ENCODE measurements around the gene ZCCHC2. TPM values are rescaled to one million over a fixed set of nuclear protein-coding genes. Genes with fewer than 3 reads are reported as not detected.

The ZCCHC2 gene
- total RNA-seq, 4 donors from 2014 or later: 9.3 to 15.3 (median 11.3) TPM

DNA sequence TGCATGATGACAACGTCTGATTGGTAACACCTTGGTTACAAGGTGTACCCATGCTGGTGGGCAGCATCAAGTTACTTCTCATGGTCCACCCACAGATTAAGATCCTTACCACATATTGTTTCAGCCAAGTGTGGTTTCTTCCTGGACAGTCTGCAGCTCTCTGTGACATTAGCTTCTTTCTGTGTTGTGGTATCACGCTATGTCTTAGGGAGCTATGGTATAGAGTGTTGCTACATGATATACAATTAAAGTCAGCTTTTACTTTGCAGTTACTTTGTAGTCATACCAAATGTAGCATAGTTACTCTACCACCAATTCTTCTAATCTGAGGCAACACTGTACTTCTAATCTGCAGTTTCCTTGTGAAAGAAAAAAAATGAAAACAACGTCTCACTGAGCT is 48.8 kb downstream of the ZCCHC2 start:
- TF ChIP-seq, protein P1, sequence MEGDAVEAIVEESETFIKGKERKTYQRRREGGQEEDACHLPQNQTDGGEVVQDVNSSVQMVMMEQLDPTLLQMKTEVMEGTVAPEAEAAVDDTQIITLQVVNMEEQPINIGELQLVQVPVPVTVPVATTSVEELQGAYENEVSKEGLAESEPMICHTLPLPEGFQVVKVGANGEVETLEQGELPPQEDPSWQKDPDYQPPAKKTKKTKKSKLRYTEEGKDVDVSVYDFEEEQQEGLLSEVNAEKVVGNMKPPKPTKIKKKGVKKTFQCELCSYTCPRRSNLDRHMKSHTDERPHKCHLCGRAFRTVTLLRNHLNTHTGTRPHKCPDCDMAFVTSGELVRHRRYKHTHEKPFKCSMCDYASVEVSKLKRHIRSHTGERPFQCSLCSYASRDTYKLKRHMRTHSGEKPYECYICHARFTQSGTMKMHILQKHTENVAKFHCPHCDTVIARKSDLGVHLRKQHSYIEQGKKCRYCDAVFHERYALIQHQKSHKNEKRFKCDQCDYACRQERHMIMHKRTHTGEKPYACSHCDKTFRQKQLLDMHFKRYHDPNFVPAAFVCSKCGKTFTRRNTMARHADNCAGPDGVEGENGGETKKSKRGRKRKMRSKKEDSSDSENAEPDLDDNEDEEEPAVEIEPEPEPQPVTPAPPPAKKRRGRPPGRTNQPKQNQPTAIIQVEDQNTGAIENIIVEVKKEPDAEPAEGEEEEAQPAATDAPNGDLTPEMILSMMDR (IDR thresholded peaks at IDR 0.05): no peak
- TF ChIP-seq POLR2A (IDR thresholded peaks at IDR 0.05): no peak
- no peak overlapping the region for H3K27ac ChIP-seq
- no peaks in the 10 kb centered on the region for H3K9me3 ChIP-seq
- intact Hi-C loops (cut with DNase I): no loop called here
- DNase-seq: no peak
- peaks cover 20 to 92% (median 20%) of the 10 kb centered on the region in 3 donors for H3K36me3 ChIP-seq
- 83% methylated on average over 3 of the region's 3 CpGs for WGBS, 2 donors
- H3K27me3 ChIP-seq: no peaks in the 10 kb centered on the region
- no peak overlapping the region for H3K4me3 ChIP-seq
- peaks cover 0 to 11% (median 0%) of the 10 kb centered on the region in 3 donors for H3K4me1 ChIP-seq

DNA sequence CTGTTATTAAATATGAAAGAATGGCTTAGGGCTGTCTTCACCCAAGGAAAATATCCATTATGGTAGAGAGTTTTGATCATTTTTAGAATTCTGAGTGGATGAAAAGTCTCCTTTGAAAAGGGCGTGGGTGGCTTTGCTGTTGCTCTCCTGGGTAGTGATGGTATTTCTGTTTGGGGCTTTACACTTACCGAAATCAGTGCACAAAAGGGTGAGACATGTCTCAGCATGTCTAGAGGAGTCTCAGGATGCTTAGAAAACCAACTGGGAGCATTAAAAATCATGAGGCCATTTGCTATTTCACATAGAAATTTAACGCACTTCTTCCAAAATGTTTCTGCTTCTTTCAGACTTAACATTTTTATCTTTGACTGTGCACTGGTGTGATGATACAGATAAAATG is 49.6 kb downstream of the ZCCHC2 start:
- intact Hi-C loops (cut with DNase I): no loop called here
- Histone ChIP-seq H3K4me1 (peaks cover 0 to 11% (median 0%) of the 10 kb centered on the region in 3 donors), H3K9me3 (no peaks in the 10 kb centered on the region), H3K27ac (no peak overlapping the region), H3K36me3 (peaks cover 19 to 90% (median 20%) of the 10 kb centered on the region in 3 donors), H3K4me3 (no peak overlapping the region), H3K27me3 (no peaks in the 10 kb centered on the region)
- 72 to 87% methylated on average over 3 of the region's 3 CpGs for WGBS, 2 donors
- DNase-seq: no peak
- TF ChIP-seq POLR2A (IDR thresholded peaks at IDR 0.05): no peak
- TF ChIP-seq, protein P1 (IDR thresholded peaks at IDR 0.05): no peak

DNA sequence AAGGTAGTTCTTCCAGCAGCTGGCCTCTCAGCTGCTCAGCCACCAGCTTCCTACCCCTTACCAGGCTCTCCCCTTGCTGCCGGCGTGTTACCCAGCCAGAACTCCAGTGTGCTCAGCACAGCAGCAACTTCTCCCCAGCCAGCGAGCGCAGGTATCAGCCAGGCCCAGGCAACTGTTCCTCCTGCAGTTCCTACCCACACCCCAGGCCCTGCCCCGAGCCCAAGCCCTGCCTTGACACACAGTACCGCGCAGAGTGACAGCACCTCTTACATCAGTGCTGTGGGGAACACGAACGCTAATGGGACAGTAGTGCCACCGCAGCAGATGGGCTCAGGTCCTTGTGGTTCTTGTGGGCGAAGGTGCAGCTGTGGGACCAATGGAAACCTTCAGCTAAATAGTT is 52.0 kb downstream of the ZCCHC2 start:
- DNase-seq: no peak
- no peak overlapping the region for H3K27ac ChIP-seq
- WGBS, 2 donors: 100% methylated on average over 3 to 6 of the region's 11 CpGs
- H3K9me3 ChIP-seq: no peaks in the 10 kb centered on the region
- no peaks in the 10 kb centered on the region for H3K27me3 ChIP-seq
- H3K36me3 ChIP-seq: peaks cover 14 to 89% (median 19%) of the 10 kb centered on the region in 3 donors
- H3K4me3 ChIP-seq: no peak overlapping the region
- TF ChIP-seq, protein P1 (IDR thresholded peaks at IDR 0.05): no peak
- TF ChIP-seq POLR2A (IDR thresholded peaks at IDR 0.05): no peak
- H3K4me1 ChIP-seq: peaks cover 0 to 6% (median 0%) of the 10 kb centered on the region in 3 donors
- intact Hi-C loops (cut with DNase I): no loop called here

DNA sequence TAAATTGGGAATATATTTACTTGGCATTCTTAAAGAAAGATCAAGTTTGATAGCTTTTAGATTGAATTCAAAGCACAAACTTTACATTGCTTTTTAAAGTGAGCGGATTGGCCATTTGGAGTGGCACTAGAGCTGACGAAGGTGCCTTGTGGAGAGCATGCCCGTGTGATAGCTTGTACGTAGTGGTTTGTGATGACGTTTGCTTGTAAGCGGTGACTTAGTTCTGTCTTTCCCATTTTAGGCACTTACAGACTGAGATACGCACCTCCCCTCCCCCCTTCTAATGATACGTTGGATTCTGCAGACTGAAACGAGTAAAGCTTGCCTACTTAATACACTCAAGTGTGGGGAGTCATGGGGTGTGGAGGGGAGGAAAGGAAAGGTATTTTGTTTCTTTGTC is 53.4 kb downstream of the ZCCHC2 start:
- DNase-seq: no peak
- 86 to 89% methylated on average over 9 of the region's 9 CpGs for WGBS, 2 donors
- no peaks in the 10 kb centered on the region for H3K27me3 ChIP-seq
- TF ChIP-seq, protein P1 (IDR thresholded peaks at IDR 0.05): no peak
- no peak for TF ChIP-seq POLR2A (IDR thresholded peaks at IDR 0.05)
- H3K36me3 ChIP-seq: peaks cover 9 to 80% (median 19%) of the 10 kb centered on the region in 3 donors
- intact Hi-C loops (cut with DNase I): no loop called here
- H3K27ac ChIP-seq: no peak overlapping the region
- peaks cover 0 to 6% (median 0%) of the 10 kb centered on the region in 3 donors for H3K4me1 ChIP-seq
- H3K9me3 ChIP-seq: no peaks in the 10 kb centered on the region
- H3K4me3 ChIP-seq: no peak overlapping the region

DNA sequence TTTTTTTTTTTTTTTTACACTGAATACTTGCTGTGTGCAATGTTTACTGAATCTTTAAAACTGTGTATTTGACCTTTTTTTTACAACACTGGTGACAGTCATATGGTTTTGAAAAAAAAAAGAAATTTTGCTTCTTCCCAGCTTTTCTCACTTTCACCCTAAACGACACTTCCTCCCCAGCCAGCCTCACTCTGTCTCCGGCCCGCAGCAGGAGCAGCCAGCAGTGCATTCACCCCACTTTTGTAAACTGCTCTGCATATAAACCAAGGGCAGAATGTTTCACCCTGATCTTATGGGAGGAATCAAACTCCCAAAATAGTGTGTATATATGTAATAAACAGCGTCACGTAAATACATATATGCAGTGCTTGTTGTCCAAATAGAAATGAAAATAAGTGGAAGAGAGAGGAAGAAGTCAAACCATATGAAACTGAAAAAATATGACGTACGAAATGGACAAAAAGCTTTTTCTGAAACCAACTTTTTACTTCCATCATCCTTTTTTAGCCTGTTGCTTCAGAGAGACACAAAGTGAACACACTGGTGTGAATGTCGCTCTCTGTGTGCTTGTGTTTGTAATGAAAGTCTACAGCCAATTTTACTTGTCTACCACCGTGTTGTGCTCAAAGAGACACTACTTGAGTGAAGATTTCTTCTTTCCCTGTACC is 54.2 kb downstream of the ZCCHC2 start:
- no peak for DNase-seq
- H3K4me3 ChIP-seq: no peak overlapping the region
- intact Hi-C loops (cut with DNase I): no loop called here
- no peak for TF ChIP-seq POLR2A (IDR thresholded peaks at IDR 0.05)
- TF ChIP-seq, protein P1 (IDR thresholded peaks at IDR 0.05): no peak
- H3K4me1 ChIP-seq: peaks cover 0 to 6% (median 0%) of the 10 kb centered on the region in 3 donors
- no peak overlapping the region for H3K27ac ChIP-seq
- no peaks in the 10 kb centered on the region for H3K27me3 ChIP-seq
- 62 to 83% methylated on average over 9 of the region's 9 CpGs for WGBS, 2 donors
- peaks cover 7 to 73% (median 19%) of the 10 kb centered on the region in 3 donors for H3K36me3 ChIP-seq
- H3K9me3 ChIP-seq: no peaks in the 10 kb centered on the region

Measured in esophagus squamous epithelium (tissue), 5 donors.